Brain microvascular endothelial cell (primary cell): ENCODE data around the gene KAZN.

ENCODE experiments used
- DNase-seq: peaks from one replicate; pipeline ENCODE4 v3.0.0-alpha.2; 2020
- H3K27ac ChIP-seq: fragments of 250-450 bp; sonication (Bioruptor Pico); 2 replicates; pipeline ENCODE4 v1.5.1; 2020; ENCODE audit warnings: mild to moderate bottlenecking, moderate library complexity
- H3K27me3 ChIP-seq: fragments of 250-450 bp; sonication (Bioruptor Pico); replicated peaks from 2 replicates; pipeline ENCODE4 v1.5.1; 2020; ENCODE audit warnings: mild to moderate bottlenecking
- H3K36me3 ChIP-seq: fragments of 250-450 bp; sonication (Bioruptor Pico); replicated peaks from 2 replicates; pipeline ENCODE4 v1.5.1; 2020; ENCODE audit warnings: mild to moderate bottlenecking
- H3K4me3 ChIP-seq: 2 replicates; pipeline ENCODE4 v1.5.1; 2011; ENCODE audit warnings: low read depth, mild to moderate bottlenecking, control low read depth, low read length, moderate library complexity
- CTCF ChIP-seq: IDR thresholded peaks from 2 replicates; pipeline ENCODE4 v1.5.1; 2011; ENCODE audit warnings: low read depth, mild to moderate bottlenecking, moderate library complexity, low read length, control low read depth, inconsistent platforms; ENCODE audit errors: missing control alignments
- in situ Hi-C: cut with HindIII; loops from 2 replicates; pipeline ENCODE4 v1.10.0; 2017; ENCODE audit warnings: low sequenced_read_pairs, low pct_ligation_motif_present

KAZN gene

DNA sequence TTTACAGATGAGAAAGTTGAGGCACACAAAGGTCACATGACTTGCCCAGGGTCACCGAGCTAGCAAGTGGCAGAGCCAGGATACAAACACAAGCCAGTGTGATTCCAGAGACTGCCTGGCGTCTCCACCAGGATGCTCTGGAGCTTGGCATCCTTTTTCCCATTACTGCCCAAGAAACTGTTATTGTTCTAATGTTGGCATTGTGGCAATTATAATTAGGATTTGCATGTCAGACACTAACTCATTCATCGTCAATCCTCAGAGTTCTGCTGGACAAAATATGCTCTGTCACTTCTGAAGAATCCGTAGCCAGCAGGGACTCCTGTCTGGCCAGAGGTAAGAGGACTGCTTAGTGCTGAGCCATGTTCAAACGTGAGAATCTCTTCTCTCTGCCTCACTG lies 8.8 kb downstream of the KAZN start:
- Histone ChIP-seq H3K27ac (no peak overlapping the region), H3K4me3 (no peak overlapping the region), H3K27me3 (no peaks in the 10 kb centered on the region), H3K36me3 (no peaks in the 10 kb centered on the region)
- no peak for TF ChIP-seq CTCF
- in situ Hi-C loops: no loop called here
- DNase-seq: no peak

GRCh38 chr1:14608308-14608707 lies 9.8 kb downstream of the KAZN start:
- H3K27me3 ChIP-seq: no peaks in the 10 kb centered on the region
- H3K4me3 ChIP-seq: no peak overlapping the region
- in situ Hi-C loops: no loop called here
- no peak overlapping the region for H3K27ac ChIP-seq
- no peak for DNase-seq
- TF ChIP-seq CTCF: no peak
- H3K36me3 ChIP-seq: no peaks in the 10 kb centered on the region

- no peaks in the 10 kb centered on the region for H3K36me3 ChIP-seq
- no peaks in the 10 kb centered on the region for H3K27me3 ChIP-seq
- no peak for TF ChIP-seq CTCF
- in situ Hi-C loops: no loop called here
- DNase-seq: no peak
- no peak overlapping the region for H3K4me3 ChIP-seq
- no peak overlapping the region for H3K27ac ChIP-seq
Observed at GRCh38 chr1:14610761-14611160, 12.3 kb downstream of the KAZN start.

GRCh38 chr1:14611792-14612191 lies 13.3 kb downstream of the KAZN start:
- H3K27me3 ChIP-seq: no peaks in the 10 kb centered on the region
- in situ Hi-C loops: no loop called here
- TF ChIP-seq CTCF: no peak
- no peaks in the 10 kb centered on the region for H3K36me3 ChIP-seq
- no peak for DNase-seq
- H3K4me3 ChIP-seq: no peak overlapping the region
- H3K27ac ChIP-seq: no peak overlapping the region

DNA sequence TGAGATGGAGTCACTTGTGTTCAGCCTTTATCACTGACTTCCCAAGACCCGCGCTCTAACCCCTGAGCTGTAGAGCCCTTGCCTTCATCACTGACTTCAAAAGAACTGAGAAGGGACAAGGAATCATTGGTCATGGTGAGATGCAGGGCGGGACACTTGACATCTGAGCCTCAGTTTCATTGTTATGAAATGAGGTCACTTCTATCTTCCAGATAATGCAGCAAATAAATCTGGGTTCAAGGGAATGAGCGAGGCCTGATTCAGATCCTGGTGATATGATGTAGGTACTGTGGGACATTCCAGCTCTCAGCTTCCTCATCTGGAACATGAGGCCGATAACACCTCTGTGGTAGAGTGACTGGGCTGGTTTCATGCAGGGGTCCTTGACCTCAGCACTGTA lies 13.8 kb downstream of the KAZN start:
- Histone ChIP-seq H3K36me3 (no peaks in the 10 kb centered on the region), H3K4me3 (no peak overlapping the region), H3K27ac (no peak overlapping the region), H3K27me3 (no peaks in the 10 kb centered on the region)
- in situ Hi-C loops: no loop called here
- no peak for TF ChIP-seq CTCF
- DNase-seq: no peak

DNA sequence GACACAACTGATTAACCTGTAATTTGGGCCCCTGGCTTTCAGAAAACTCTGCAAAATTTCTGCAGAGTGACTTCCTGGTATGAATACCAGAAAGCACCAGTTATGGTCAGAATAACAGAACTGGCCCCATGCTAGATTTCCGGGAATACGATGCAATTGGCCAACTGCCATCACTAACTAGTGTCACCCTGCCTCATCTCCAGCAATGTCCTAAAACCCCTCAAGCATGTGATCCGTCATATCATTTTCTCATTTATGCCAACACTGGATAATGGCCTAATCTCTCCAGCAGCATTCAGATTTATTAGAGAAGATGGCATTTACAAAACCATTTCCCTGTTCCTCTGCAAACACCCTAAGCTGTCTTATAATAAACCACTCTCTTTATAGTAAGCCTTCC lies 15.4 kb downstream of the KAZN start:
- Histone ChIP-seq H3K4me3 (no peak overlapping the region), H3K27ac (no peak overlapping the region), H3K36me3 (no peaks in the 10 kb centered on the region), H3K27me3 (no peaks in the 10 kb centered on the region)
- TF ChIP-seq CTCF: no peak
- no peak for DNase-seq
- in situ Hi-C loops: no loop called here
